ENCODE measurements around the gene TXK. TPM values are rescaled to one million over a fixed set of nuclear protein-coding genes. Genes with fewer than 3 reads are reported as not detected.

TXK gene
- total RNA-seq, 1 experiment from 2014 or later = 1.4 TPM

DNA sequence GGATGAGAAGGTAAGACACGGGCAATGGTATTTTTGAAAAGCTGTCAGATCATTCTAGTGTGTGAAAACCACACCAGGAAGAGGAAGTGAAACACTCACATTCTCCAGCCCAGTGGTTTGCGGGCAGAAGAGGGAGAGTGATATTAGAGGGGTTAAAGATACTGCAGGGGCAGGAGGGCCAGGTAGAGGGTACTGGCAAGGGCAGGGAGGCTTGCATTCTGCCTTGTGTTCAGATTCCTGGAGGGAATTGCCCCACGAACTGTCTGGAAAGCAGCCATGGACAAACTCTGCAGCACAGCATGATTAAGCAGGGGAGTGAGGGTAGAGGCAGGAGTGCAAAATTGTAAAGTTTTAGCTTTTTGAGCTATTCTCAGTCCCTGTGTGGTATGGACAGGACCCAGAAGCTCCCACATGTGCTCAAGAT, 86.6 kb downstream of the TXK start:
- Histone ChIP-seq H3K27ac (ENCODE audit: low read depth, low read length, poor library complexity, severe bottlenecking) (no peak overlapping the region), H3K4me3 (ENCODE audit: low read depth, low read length, poor library complexity, severe bottlenecking) (no peak overlapping the region), H3K27me3 (replicated peaks; ENCODE audit: insufficient read depth, low read depth, low read length, poor library complexity) (no peaks in the 10 kb centered on the region), H3K4me1 (ENCODE audit: insufficient read depth, low read length, poor library complexity, severe bottlenecking) (no peaks in the 10 kb centered on the region), H3K9me3 (ENCODE audit: low read depth, low read length, poor library complexity, severe bottlenecking) (no peaks in the 10 kb centered on the region), H3K36me3 (ENCODE audit: insufficient read depth, low read length, poor library complexity, severe bottlenecking) (no peaks in the 10 kb centered on the region)
- TF ChIP-seq EZH2 (IDR thresholded peaks at IDR 0.05; ENCODE audit: borderline replicate concordance, low read depth, low read length, poor library complexity, severe bottlenecking) = no peak
- TF ChIP-seq, protein P1, sequence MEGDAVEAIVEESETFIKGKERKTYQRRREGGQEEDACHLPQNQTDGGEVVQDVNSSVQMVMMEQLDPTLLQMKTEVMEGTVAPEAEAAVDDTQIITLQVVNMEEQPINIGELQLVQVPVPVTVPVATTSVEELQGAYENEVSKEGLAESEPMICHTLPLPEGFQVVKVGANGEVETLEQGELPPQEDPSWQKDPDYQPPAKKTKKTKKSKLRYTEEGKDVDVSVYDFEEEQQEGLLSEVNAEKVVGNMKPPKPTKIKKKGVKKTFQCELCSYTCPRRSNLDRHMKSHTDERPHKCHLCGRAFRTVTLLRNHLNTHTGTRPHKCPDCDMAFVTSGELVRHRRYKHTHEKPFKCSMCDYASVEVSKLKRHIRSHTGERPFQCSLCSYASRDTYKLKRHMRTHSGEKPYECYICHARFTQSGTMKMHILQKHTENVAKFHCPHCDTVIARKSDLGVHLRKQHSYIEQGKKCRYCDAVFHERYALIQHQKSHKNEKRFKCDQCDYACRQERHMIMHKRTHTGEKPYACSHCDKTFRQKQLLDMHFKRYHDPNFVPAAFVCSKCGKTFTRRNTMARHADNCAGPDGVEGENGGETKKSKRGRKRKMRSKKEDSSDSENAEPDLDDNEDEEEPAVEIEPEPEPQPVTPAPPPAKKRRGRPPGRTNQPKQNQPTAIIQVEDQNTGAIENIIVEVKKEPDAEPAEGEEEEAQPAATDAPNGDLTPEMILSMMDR (conservative IDR thresholded peaks at IDR 0.05; ENCODE audit: low read depth, low read length) = no peak
- POLR2A ChIA-PET (ENCODE audit: low non-redundant PET) = no interaction called here
- no peak for DNase-seq (ENCODE audit: low spot score)
- intact Hi-C loops (cut with micrococcal nuclease; ENCODE audit: unreplicated experiment) = no loop called here
- CTCF ChIA-PET = interaction anchor here (0.6 kb wide), 1 partner anchor 114 kb away, joined by 3 read pairs; no protein-coding TSS in a partner anchor
- BruUV-seq (replicated peaks) = no TSS peak

DNA sequence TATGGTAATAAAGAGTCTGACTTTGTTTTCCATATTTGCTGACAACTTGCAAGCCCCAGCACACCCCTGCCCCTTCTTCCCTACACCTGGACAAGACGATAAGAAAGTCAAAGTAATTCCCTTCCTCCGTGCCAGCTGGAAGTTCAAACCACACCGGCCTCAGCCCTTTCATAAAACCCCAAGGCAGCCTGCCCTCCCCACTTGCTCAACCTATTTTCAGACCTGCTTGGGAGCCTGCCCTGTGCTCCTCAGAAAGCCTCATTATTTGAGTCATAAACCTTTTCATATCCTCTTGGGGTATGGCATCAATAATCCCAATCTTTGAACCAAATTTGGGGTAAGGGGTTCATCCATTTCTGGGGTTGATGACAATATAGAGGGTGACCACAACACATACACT, 88.0 kb downstream of the TXK start:
- BruUV-seq (replicated peaks) = no TSS peak
- no peak for DNase-seq (ENCODE audit: low spot score)
- H3K27me3 ChIP-seq (replicated peaks; ENCODE audit: insufficient read depth, low read depth, low read length, poor library complexity) = no peaks in the 10 kb centered on the region
- H3K9me3 ChIP-seq (ENCODE audit: low read depth, low read length, poor library complexity, severe bottlenecking) = no peaks in the 10 kb centered on the region
- TF ChIP-seq, protein P1 (conservative IDR thresholded peaks at IDR 0.05; ENCODE audit: low read depth, low read length) = no peak
- no peak for TF ChIP-seq EZH2 (IDR thresholded peaks at IDR 0.05; ENCODE audit: borderline replicate concordance, low read depth, low read length, poor library complexity, severe bottlenecking)
- intact Hi-C loops (cut with micrococcal nuclease; ENCODE audit: unreplicated experiment) = no loop called here
- H3K27ac ChIP-seq (ENCODE audit: low read depth, low read length, poor library complexity, severe bottlenecking) = no peak overlapping the region
- no peaks in the 10 kb centered on the region for H3K36me3 ChIP-seq (ENCODE audit: insufficient read depth, low read length, poor library complexity, severe bottlenecking)
- H3K4me3 ChIP-seq (ENCODE audit: low read depth, low read length, poor library complexity, severe bottlenecking) = no peak overlapping the region
- ChIA-PET CTCF (no interaction called here), POLR2A (ENCODE audit: low non-redundant PET) (no interaction called here)
- H3K4me1 ChIP-seq (ENCODE audit: insufficient read depth, low read length, poor library complexity, severe bottlenecking) = no peaks in the 10 kb centered on the region

- ChIA-PET POLR2A (ENCODE audit: low non-redundant PET) (no interaction called here), CTCF (no interaction called here)
- DNase-seq (ENCODE audit: low spot score) = no peak
- Histone ChIP-seq H3K27me3 (replicated peaks; ENCODE audit: insufficient read depth, low read depth, low read length, poor library complexity) (no peaks in the 10 kb centered on the region), H3K36me3 (ENCODE audit: insufficient read depth, low read length, poor library complexity, severe bottlenecking) (no peaks in the 10 kb centered on the region), H3K4me1 (ENCODE audit: insufficient read depth, low read length, poor library complexity, severe bottlenecking) (no peaks in the 10 kb centered on the region), H3K4me3 (ENCODE audit: low read depth, low read length, poor library complexity, severe bottlenecking) (no peak overlapping the region), H3K9me3 (ENCODE audit: low read depth, low read length, poor library complexity, severe bottlenecking) (no peaks in the 10 kb centered on the region), H3K27ac (ENCODE audit: low read depth, low read length, poor library complexity, severe bottlenecking) (no peak overlapping the region)
- BruUV-seq (replicated peaks) = no TSS peak
- TF ChIP-seq, protein P1 (conservative IDR thresholded peaks at IDR 0.05; ENCODE audit: low read depth, low read length) = no peak
- no peak for TF ChIP-seq EZH2 (IDR thresholded peaks at IDR 0.05; ENCODE audit: borderline replicate concordance, low read depth, low read length, poor library complexity, severe bottlenecking)
- intact Hi-C loops (cut with micrococcal nuclease; ENCODE audit: unreplicated experiment) = no loop called here
Measured at GRCh38 chr4:48044298-48044697, 89.8 kb downstream of the TXK start.
